ENCODE data around the gene CDK1. TPM values are rescaled to one million over a fixed set of nuclear protein-coding genes. Genes with fewer than 3 reads are reported as not detected.

The CDK1 gene
- total and polyA plus RNA-seq, 8 donors: 9.2 to 121 (median 73.3) TPM

DNA sequence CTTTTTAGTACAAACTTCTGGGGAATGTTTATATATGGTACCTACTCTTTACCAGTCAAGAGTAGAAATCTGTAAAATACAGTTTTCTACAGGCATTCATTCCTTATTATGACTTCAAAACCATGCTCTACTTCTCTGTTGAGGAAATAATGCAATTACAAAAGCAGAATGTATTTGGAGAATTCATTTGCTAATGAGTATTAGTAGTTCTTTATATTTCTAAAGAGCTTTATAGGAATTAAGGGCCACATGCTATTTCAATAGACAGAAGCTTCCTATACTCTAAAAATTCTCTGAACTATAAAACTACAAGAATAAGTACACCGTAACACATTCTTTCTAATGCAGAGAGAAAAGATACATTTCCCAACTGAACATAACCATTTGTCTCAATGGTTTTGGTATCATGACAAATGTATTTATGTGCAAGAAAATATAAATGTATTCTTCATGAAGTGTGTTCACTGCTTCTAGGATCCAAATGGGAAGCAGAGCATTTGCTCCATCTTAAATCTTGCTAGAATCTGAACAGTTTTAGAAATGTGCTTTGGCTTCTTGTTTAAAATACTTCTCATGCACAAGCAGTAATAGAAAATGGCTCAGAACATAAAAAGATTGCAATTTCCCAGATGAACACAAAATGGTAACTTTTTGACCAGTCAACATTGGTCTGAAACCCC, 21.8 kb downstream of the CDK1 start:
- Histone ChIP-seq H3K27me3 (no peaks in the 10 kb centered on the region), H3K36me3 (peaks cover 0 to 4% of the 10 kb centered on the region in 2 donors), H3K27ac (no peak overlapping the region), H3K4me3 (no peak overlapping the region), H3K9me3 (no peaks in the 10 kb centered on the region), H3K4me1 (peaks cover 0 to 9% of the 10 kb centered on the region in 2 donors)
- DNase-seq (no peak), ATAC-seq (no peak)
- TF ChIP-seq, protein P1, sequence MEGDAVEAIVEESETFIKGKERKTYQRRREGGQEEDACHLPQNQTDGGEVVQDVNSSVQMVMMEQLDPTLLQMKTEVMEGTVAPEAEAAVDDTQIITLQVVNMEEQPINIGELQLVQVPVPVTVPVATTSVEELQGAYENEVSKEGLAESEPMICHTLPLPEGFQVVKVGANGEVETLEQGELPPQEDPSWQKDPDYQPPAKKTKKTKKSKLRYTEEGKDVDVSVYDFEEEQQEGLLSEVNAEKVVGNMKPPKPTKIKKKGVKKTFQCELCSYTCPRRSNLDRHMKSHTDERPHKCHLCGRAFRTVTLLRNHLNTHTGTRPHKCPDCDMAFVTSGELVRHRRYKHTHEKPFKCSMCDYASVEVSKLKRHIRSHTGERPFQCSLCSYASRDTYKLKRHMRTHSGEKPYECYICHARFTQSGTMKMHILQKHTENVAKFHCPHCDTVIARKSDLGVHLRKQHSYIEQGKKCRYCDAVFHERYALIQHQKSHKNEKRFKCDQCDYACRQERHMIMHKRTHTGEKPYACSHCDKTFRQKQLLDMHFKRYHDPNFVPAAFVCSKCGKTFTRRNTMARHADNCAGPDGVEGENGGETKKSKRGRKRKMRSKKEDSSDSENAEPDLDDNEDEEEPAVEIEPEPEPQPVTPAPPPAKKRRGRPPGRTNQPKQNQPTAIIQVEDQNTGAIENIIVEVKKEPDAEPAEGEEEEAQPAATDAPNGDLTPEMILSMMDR (IDR thresholded peaks at IDR 0.05): no peak
- intact Hi-C loops (cut with DNase I): no loop called here

DNA sequence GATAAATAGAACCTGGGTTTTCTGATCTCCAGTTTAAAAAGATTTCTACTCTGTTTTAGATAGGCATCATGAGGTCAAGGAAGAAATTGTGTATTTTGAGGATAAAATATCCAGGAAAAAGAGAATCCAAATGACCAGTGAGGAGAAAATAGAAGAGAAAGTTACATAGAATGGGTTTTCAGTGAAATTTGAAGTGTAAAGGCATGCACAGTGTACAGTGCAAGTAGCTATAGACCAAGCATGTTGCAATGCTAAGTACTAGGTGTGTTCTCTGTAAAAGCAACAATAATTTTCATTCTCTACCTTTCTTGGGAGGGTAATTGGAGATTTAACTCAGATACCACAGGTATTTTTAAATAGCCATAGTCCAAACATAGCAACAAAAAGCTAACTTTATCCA, 22.6 kb downstream of the CDK1 start:
- Histone ChIP-seq H3K27me3 (no peaks in the 10 kb centered on the region), H3K9me3 (no peaks in the 10 kb centered on the region), H3K4me3 (no peak overlapping the region), H3K27ac (no peak overlapping the region), H3K4me1 (peaks cover 0 to 9% of the 10 kb centered on the region in 2 donors), H3K36me3 (peaks cover 0 to 4% of the 10 kb centered on the region in 2 donors)
- DNase-seq (no peak), ATAC-seq (peak; percentile 75)
- intact Hi-C loops (cut with DNase I): no loop called here
- TF ChIP-seq, protein P1 (IDR thresholded peaks at IDR 0.05): no peak

DNA sequence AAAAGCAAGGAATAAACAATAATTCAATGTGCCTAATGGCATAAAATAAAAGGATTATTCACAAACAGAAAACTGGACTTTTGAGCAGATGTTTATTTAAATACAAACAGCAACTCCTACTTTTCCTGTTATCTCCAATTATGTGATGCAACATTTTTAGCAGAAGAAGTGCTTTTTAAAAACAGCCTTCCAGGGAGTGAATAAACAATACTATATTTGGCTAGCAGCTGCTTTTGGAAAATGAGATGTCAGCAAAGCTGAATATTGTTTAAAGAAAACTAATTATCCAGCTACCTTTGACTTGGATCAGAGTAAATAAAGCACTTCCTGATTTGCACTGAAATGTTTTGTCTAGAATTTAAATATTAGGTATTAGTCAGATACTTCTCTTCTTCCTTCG, 23.2 kb downstream of the CDK1 start:
- ATAC-seq (peak; percentile 31), DNase-seq (peak in 2 of 4 donors; percentile 64 to 73)
- TF ChIP-seq, protein P1 (IDR thresholded peaks at IDR 0.05): no peak
- H3K4me1 ChIP-seq: peaks cover 0 to 9% of the 10 kb centered on the region in 2 donors
- H3K27ac ChIP-seq: no peak overlapping the region
- H3K9me3 ChIP-seq: no peaks in the 10 kb centered on the region
- H3K27me3 ChIP-seq: no peaks in the 10 kb centered on the region
- intact Hi-C loops (cut with DNase I): no loop called here
- peaks cover 0 to 4% of the 10 kb centered on the region in 2 donors for H3K36me3 ChIP-seq
- no peak overlapping the region for H3K4me3 ChIP-seq

DNA sequence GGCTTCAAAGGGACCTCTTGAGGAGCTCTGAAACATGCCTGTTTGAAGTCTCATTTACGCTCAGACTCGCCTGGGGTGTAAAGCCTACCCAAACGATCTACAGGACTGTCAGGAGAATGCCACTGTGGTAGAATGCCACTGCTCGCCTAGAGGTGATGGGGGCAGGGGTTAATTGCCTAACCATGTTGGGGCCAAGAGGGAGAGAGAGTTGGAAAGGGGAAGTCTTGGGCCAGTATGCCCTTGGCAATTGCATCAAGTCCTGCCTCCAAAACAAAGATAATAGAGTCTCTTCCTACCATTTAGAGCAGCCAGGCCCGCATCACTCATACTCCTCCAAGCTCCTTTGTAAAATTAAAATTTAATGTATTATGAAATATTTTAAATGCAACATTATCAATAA, 25.2 kb downstream of the CDK1 start:
- DNase-seq (no peak), ATAC-seq (no peak)
- H3K27ac ChIP-seq: no peak overlapping the region
- H3K36me3 ChIP-seq: no peaks in the 10 kb centered on the region
- H3K4me1 ChIP-seq: peaks cover 0 to 13% of the 10 kb centered on the region in 2 donors
- H3K9me3 ChIP-seq: no peaks in the 10 kb centered on the region
- H3K27me3 ChIP-seq: no peaks in the 10 kb centered on the region
- TF ChIP-seq, protein P1 (IDR thresholded peaks at IDR 0.05): no peak
- no peak overlapping the region for H3K4me3 ChIP-seq
- intact Hi-C loops (cut with DNase I): no loop called here

DNA sequence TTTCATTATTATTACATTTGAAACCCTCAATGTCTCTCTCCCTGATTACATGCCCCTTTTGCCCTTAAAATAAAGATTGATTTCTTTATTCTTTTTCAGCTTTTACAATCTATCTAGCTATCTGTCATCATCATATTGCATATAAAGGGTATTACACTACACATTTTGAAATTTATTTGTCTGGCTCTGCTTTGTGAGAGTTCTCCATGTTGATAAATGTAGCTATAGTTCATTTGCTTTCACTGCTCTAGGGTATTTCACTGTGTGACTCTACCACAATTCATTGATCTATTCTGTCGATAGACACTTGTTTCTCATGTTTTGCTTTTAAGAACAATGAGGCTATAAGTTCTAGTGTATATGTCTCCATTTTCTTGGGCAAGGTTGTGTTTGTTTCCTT, 25.6 kb downstream of the CDK1 start:
- Histone ChIP-seq H3K4me1 (peaks cover 0 to 18% of the 10 kb centered on the region in 2 donors), H3K36me3 (no peaks in the 10 kb centered on the region), H3K9me3 (no peaks in the 10 kb centered on the region), H3K27ac (no peak overlapping the region), H3K4me3 (no peak overlapping the region), H3K27me3 (no peaks in the 10 kb centered on the region)
- TF ChIP-seq, protein P1 (IDR thresholded peaks at IDR 0.05): no peak
- no peak for ATAC-seq
- DNase-seq: no peak
- intact Hi-C loops (cut with DNase I): no loop called here

All from left lung (tissue), 10 donors.